CD4-positive, alpha-beta T cell treated with Interleukin-15 for 4 hours (primary cell): Measurements from ENCODE around the gene DTX4.

Source experiments
- DNase-seq: peaks from one replicate; pipeline ENCODE4 v3.0.0-alpha.2; 2020; ENCODE audit warnings: low spot score

Gene DTX4

DNA sequence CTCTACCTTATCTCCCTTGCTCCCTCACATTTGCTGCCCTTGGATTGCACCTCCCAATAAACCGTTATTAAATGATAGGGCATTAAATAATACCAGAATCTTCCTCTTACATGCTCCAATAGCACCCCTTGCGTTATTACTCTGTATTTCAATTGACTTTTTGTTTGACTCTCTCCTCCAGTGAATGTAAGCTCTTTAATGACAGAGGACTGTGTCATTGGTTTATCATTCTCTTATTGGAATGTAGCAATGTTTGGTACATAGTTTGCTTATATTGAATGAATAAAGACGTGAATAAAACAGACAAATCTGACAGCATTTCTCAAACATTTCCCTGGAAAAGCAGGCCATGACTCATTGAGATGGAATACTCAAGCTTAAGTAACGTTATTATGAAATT lies 49.5 kb downstream of the DTX4 start:
- no peak for DNase-seq

- DNase-seq, result no peak
Measured at GRCh38 chr11:59222464-59223060, 50.6 kb downstream of the DTX4 start.

GRCh38 chr11:59223177-59223576 lies 51.2 kb downstream of the DTX4 start:
- DNase-seq, result no peak

GRCh38 chr11:59223611-59224010 lies 51.7 kb downstream of the DTX4 start:
- DNase-seq, result no peak

GRCh38 chr11:59224351-59224928 lies 52.5 kb downstream of the DTX4 start:
- DNase-seq, result no peak

DNA sequence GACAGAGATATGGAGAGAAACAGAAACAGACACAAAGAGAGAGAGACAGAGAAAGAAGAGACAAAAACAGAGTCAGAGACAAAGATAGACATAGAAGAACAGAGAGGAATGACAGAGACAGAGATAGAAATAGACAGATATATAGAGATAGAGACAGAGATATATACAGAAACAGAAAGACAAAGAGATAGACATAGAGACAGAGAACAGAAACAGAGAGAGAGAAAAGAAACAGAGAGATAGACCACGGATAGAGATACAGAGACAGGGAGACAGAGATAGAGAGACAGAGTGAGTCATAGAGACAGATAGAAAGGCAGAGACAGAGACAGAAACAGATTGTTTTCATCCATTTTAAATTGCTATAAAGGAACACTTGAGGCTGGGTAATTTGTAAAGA lies 53.1 kb downstream of the DTX4 start:
- DNase-seq, result no peak

DNA sequence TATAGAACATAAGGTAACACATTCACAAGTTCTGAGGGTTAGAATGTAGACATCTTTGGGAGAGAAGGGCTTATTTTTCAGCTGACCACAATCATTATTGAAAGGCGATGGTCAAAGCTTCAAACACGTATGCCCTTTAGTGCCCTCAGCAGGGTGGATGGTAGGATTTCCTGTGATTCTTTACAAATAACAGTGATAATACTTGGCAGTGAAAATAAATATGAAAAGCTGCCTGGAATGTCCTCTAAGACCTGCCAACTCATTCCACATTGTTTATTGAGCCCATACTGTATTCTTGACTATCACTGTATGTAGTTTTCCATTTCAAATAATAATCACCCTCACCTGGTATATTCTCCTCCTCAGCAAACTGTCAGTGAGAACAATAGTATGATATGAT lies 54.5 kb downstream of the DTX4 start:
- DNase-seq, result no peak

- no peak for DNase-seq
Measured at GRCh38 chr11:59240322-59240721, 68.4 kb downstream of the DTX4 start.

GRCh38 chr11:59243633-59244032 lies 71.7 kb downstream of the DTX4 start:
- DNase-seq, result no peak

- DNase-seq, result no peak
Measured at GRCh38 chr11:59247531-59248227, 75.7 kb downstream of the DTX4 start.

DNA sequence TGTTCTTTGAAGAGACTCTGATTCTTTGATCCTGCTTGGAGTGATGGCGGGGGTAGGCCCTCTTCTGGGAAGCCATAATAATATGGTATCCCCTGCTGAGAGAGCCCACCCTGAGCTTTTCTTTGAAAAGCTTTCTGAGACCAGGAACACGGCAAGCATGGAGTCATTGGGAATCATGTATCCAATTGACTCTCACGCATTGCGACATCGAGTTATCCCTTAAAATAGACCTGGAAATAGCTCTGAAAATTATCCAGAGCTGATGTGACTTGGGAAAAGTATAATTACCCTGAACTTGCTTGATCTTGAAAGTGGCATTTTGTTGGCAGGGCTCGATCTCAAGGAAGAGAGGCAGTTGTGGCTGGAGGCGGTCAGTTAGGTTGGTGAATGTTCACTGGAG lies 77.6 kb downstream of the DTX4 start:
- no peak for DNase-seq

GRCh38 chr11:59253001-59253400 lies 81.1 kb downstream of the DTX4 start:
- DNase-seq, result no peak

DNA sequence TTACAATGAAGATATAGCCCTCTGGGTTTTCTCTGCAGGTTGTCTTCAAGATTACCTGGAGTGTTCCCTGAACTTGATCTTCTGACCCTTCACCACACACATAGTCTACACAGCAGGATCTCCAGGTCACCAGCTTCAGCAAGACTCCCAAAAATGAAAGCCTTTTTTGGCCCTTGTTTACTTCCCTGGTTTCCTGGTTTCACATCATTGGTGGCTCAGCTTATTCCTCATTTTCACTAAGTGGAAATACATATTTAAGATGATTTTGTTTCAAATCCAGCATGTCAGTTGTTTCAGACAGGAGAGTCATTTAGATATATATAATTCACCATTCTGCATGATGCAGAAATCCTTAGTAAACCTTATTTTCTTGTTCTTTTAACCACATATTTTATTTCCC lies 82.4 kb downstream of the DTX4 start:
- no peak for DNase-seq

GRCh38 chr11:59255281-59255680 lies 83.3 kb downstream of the DTX4 start:
- DNase-seq, result no peak
